Testis (tissue), 2 donors: ENCODE measurements around the gene RASSF10.

Experiments
- CTCF ChIP-seq, 3 experiments: fragments of 450-650 bp in 2 of 3; fragments of 200-600 bp in 1 of 3; sonication (generic) in 1 of 3; IDR thresholded peaks; one replicate each; pipeline ENCODE4 v1.5.1; 2016 to 2019; ENCODE audit warnings: antibody characterized with exemption in 3 of 3, mild to moderate bottlenecking in 2 of 3, moderate library complexity in 1 of 3
- POLR2A ChIP-seq: fragments of 450-650 bp; IDR thresholded peaks from one replicate; pipeline ENCODE4 v1.6.1; 2017; ENCODE audit warnings: antibody characterized with exemption, mild to moderate bottlenecking, moderate library complexity

GRCh38 chr11:12991426-12991825 is 17.7 kb upstream of the RASSF10 start:
- no peak for TF ChIP-seq CTCF (IDR thresholded peaks at IDR 0.05)
- no peak for TF ChIP-seq POLR2A
